HCT116 (cell line): ENCODE measurements around the gene CHP2. TPM values are rescaled to one million over a fixed set of nuclear protein-coding genes. Genes with fewer than 3 reads are reported as not detected.

Experiments used
- ATAC-seq: fragments of 200-7000 bp; cut with Tn5 transposase; 2 replicates; pipeline ENCODE4 v1.9.1; 2020; ENCODE audit warnings: mild to moderate bottlenecking, moderate library complexity
- BruUV-seq: library from RNA; stranded (reverse); fragments of 400-500 nt; replicated peaks from 2 replicates; lab custom pipeline; 2021; lab: Mats Ljungman, UMichigan
- CTCF ChIA-PET: fragments of 300-600 bp; sonication (Branson Sonifier 250); formaldehyde crosslinking; loops from one replicate; lab custom pipeline; 2021; ENCODE audit warnings: antibody characterized with exemption; lab: Charles Lee
- POLR2A ChIA-PET: fragments of 300-600, 350-600 bp; sonication (Branson Sonifier 250); formaldehyde crosslinking; loops from one replicate; lab custom pipeline; 2021; ENCODE audit warnings: antibody characterized with exemption; lab: Charles Lee
- RAD21 ChIA-PET, 2 experiments: fragments of 300-600 bp; sonication (Branson Sonifier 250); formaldehyde crosslinking; loops; one replicate each; lab custom pipeline; 2023; ENCODE audit warnings: low total read pairs in 2 of 2; ENCODE audit not compliant: uncharacterized antibody in 2 of 2, unreplicated experiment in 2 of 2, low non-redundant PET in 1 of 2; lab: Charles Lee
- DNase-seq: peaks from one replicate; pipeline ENCODE4 v3.0.0-alpha.2; 2010; ENCODE audit warnings: low read depth, low spot score
- H2AFZ ChIP-seq: fragments of 200-600 bp; shearing (Covaris generic), sonication (generic); 2 replicates; pipeline ENCODE4 v1.6.1; 2017; ENCODE audit warnings: low read depth, mixed run types, mixed read lengths, antibody characterized with exemption, low read length; ENCODE audit not compliant: poor library complexity, severe bottlenecking
- H3K27ac ChIP-seq: 2 replicates; pipeline ENCODE4 v1.5.1; 2012; ENCODE audit warnings: low read depth, low read length
- H3K27me3 ChIP-seq: fragments of 200-600 bp; sonication (generic); 2 replicates; pipeline ENCODE4 v1.6.1; 2016; ENCODE audit warnings: mixed run types, low read length, mixed read lengths; ENCODE audit not compliant: insufficient read depth
- H3K36me3 ChIP-seq, 2 experiments: fragments of 200-500 bp in 1 of 2; fragments of 200-600 bp in 1 of 2; sonication (Bioruptor generic) in 1 of 2; sonication (generic) in 1 of 2; 2 replicates each; pipeline versions ENCODE4 v1.5.1 to v1.6.1; 2014 to 2016; ENCODE audit warnings: low read length in 2 of 2, inconsistent platforms in 1 of 2, mixed read lengths in 1 of 2, mixed run types in 1 of 2; ENCODE audit not compliant: insufficient read depth in 2 of 2, control insufficient read depth in 1 of 2
- H3K4me1 ChIP-seq, 2 experiments: fragments of 200-600 bp in 1 of 2; sonication (generic) in 1 of 2; 2 replicates each; pipeline versions ENCODE4 v1.5.1 to v1.6.1; 2012 to 2017; ENCODE audit warnings: low read length in 2 of 2, inconsistent platforms in 1 of 2, mild to moderate bottlenecking in 1 of 2, mixed read lengths in 1 of 2, mixed run types in 1 of 2, moderate library complexity in 1 of 2; ENCODE audit not compliant: insufficient read depth in 2 of 2, control insufficient read depth in 1 of 2
- H3K4me2 ChIP-seq: fragments of 200-600 bp; sonication (generic); 2 replicates; pipeline ENCODE4 v1.6.1; 2017; ENCODE audit warnings: mixed run types, low read length, mixed read lengths
- H3K4me3 ChIP-seq, 2 experiments: fragments of 200-600 bp in 1 of 2; sonication (generic) in 1 of 2; replicated peaks in 1 of 2; 2 replicates each; pipeline ENCODE4 v1.5.1; 2011 to 2016; ENCODE audit warnings: low read length in 2 of 2, control low read depth in 1 of 2, low read depth in 1 of 2, mild to moderate bottlenecking in 1 of 2, mixed read lengths in 1 of 2, mixed run types in 1 of 2
- H3K79me2 ChIP-seq: fragments of 200-600 bp; sonication (generic); 2 replicates; pipeline ENCODE4 v1.6.1; 2017; ENCODE audit warnings: mild to moderate bottlenecking, mixed run types, low read length, moderate library complexity, mixed read lengths; ENCODE audit not compliant: insufficient read depth
- H3K9ac ChIP-seq: fragments of 200-600 bp; sonication (generic); 2 replicates; pipeline ENCODE4 v1.6.1; 2016; ENCODE audit warnings: low read length, mixed read lengths
- H3K9me2 ChIP-seq: fragments of 200-600 bp; sonication (generic), shearing (Covaris generic); 2 replicates; pipeline ENCODE4 v1.6.1; 2017; ENCODE audit warnings: mixed run types, mild to moderate bottlenecking, moderate library complexity; ENCODE audit not compliant: insufficient read depth
- H3K9me3 ChIP-seq, 2 experiments: fragments of 200-500 bp in 1 of 2; fragments of 200-600 bp in 1 of 2; sonication (Bioruptor generic) in 1 of 2; sonication (generic) in 1 of 2; 2 replicates each; pipeline ENCODE4 v1.6.1; 2014 to 2017; ENCODE audit warnings: low read length in 2 of 2, mixed read lengths in 2 of 2, inconsistent platforms in 1 of 2, low read depth in 1 of 2, mild to moderate bottlenecking in 1 of 2, mixed run types in 1 of 2, moderate library complexity in 1 of 2; ENCODE audit not compliant: control insufficient read depth in 1 of 2, insufficient read depth in 1 of 2
- H4K20me1 ChIP-seq: fragments of 200-600 bp; sonication (generic), shearing (Covaris generic); 2 replicates; pipeline ENCODE4 v1.6.1; 2017; ENCODE audit warnings: mixed run types, mild to moderate bottlenecking, moderate library complexity; ENCODE audit not compliant: insufficient read depth
- ATF3 ChIP-seq: IDR thresholded peaks from 2 replicates; pipeline ENCODE4 v1.6.1; 2012
- CBX3 ChIP-seq: IDR thresholded peaks from 2 replicates; pipeline ENCODE4 v1.6.1; 2012; ENCODE audit warnings: low read depth
- CEBPB ChIP-seq: IDR thresholded peaks from 2 replicates; pipeline ENCODE4 v1.6.1; 2012; ENCODE audit warnings: low read depth
- CTCF ChIP-seq, 3 experiments: fragments of 200-600 bp in 1 of 3; sonication (generic) in 1 of 3; IDR thresholded peaks in 2 of 3; conservative IDR thresholded peaks in 1 of 3; 2 replicates each; pipeline ENCODE4 v1.5.1; 2012 to 2017; ENCODE audit warnings: low read depth in 2 of 3, low read length in 2 of 3, antibody characterized with exemption in 1 of 3, borderline replicate concordance in 1 of 3, control low read depth in 1 of 3, mild to moderate bottlenecking in 1 of 3, mixed read lengths in 1 of 3, mixed run types in 1 of 3, moderate library complexity in 1 of 3; ENCODE audit not compliant: insufficient read depth in 1 of 3
- EGR1 ChIP-seq: IDR thresholded peaks from 2 replicates; pipeline ENCODE4 v1.6.1; 2012; ENCODE audit warnings: low read depth
- EZH2phosphoT487 ChIP-seq: fragments of 200-600 bp; IDR thresholded peaks from 2 replicates; pipeline ENCODE4 v1.6.1; 2018; ENCODE audit warnings: antibody characterized with exemption, borderline replicate concordance
- FOSL1 ChIP-seq: IDR thresholded peaks from 2 replicates; pipeline ENCODE4 v1.6.1; 2012; ENCODE audit warnings: low read depth
- POLR2A ChIP-seq: IDR thresholded peaks from 2 replicates; pipeline ENCODE4 v1.7.0; 2011; ENCODE audit warnings: borderline replicate concordance; ENCODE audit not compliant: insufficient read depth, insufficient read length; ENCODE audit errors: extremely low read depth
- POLR2AphosphoS5 ChIP-seq: IDR thresholded peaks from 2 replicates; pipeline ENCODE4 v1.6.1; 2011; ENCODE audit warnings: mild to moderate bottlenecking, low read depth, low read length, moderate library complexity
- RAD21 ChIP-seq: IDR thresholded peaks from 2 replicates; pipeline ENCODE4 v1.6.1; 2012; ENCODE audit warnings: low read depth, mild to moderate bottlenecking
- SIN3A ChIP-seq: IDR thresholded peaks from 2 replicates; pipeline ENCODE4 v1.6.1; 2012; ENCODE audit warnings: low read depth
- SP1 ChIP-seq: IDR thresholded peaks from 2 replicates; pipeline ENCODE4 v1.6.1; 2012; ENCODE audit warnings: low read depth
- SRF ChIP-seq: IDR thresholded peaks from 2 replicates; pipeline ENCODE4 v1.6.1; 2012; ENCODE audit warnings: low read depth
- intact Hi-C: fragments of 100-400 bp; cut with micrococcal nuclease; formaldehyde crosslinking; loops from 2 replicates; pipeline ENCODE4 v1.10.0; 2022
- total RNA-seq: library from RNA; stranded (reverse); gene quantifications from one replicate; pipeline ENCODE4 v1.2.1, GENCODE V29; 2021; ENCODE audit not compliant: unreplicated experiment
- TF ChIP-seq, protein P1 (sequence below): IDR thresholded peaks from 2 replicates; pipeline ENCODE4 v1.6.1; 2011; ENCODE audit warnings: mild to moderate bottlenecking, low read length, moderate library complexity; ENCODE audit not compliant: insufficient replicate concordance; ENCODE audit errors: extremely low read depth
- TF ChIP-seq, protein P2 (sequence below): IDR thresholded peaks from 2 replicates; pipeline ENCODE4 v1.6.1; 2012
- TF ChIP-seq, protein P3 (sequence below): IDR thresholded peaks from 2 replicates; pipeline ENCODE4 v1.6.1; 2012; ENCODE audit warnings: low read depth

The CHP2 gene
- total RNA-seq, 1 experiment from 2014 or later = not detected

- TF ChIP-seq SP1 (no peak), EGR1 (no peak), FOSL1 (no peak)
Measured at GRCh38 chr16:23773339-23773738, 18.5 kb downstream of the CHP2 start (continued).

- no peaks in the 10 kb centered on the region for H3K9me2 ChIP-seq
- TF ChIP-seq CEBPB (no peak), RAD21 (no peak), SP1 (no peak), CBX3 (no peak), SIN3A (no peak), CTCF (IDR thresholded peaks at IDR 0.05 in 2 of 3, conservative IDR thresholded peaks at IDR 0.05 in 1 of 3; ENCODE audit: borderline replicate concordance in 1 of 3, insufficient read depth in 1 of 3, low read depth in 2 of 3, low read length in 2 of 3) (no peak), ATF3 (no peak), POLR2A (no peak), SRF (no peak), POLR2AphosphoS5 (no peak), EZH2phosphoT487 (no peak), FOSL1 (no peak)
- TF ChIP-seq, protein P1, sequence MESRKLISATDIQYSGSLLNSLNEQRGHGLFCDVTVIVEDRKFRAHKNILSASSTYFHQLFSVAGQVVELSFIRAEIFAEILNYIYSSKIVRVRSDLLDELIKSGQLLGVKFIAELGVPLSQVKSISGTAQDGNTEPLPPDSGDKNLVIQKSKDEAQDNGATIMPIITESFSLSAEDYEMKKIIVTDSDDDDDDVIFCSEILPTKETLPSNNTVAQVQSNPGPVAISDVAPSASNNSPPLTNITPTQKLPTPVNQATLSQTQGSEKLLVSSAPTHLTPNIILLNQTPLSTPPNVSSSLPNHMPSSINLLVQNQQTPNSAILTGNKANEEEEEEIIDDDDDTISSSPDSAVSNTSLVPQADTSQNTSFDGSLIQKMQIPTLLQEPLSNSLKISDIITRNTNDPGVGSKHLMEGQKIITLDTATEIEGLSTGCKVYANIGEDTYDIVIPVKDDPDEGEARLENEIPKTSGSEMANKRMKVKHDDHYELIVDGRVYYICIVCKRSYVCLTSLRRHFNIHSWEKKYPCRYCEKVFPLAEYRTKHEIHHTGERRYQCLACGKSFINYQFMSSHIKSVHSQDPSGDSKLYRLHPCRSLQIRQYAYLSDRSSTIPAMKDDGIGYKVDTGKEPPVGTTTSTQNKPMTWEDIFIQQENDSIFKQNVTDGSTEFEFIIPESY = no peak
- TF ChIP-seq, protein P2, sequence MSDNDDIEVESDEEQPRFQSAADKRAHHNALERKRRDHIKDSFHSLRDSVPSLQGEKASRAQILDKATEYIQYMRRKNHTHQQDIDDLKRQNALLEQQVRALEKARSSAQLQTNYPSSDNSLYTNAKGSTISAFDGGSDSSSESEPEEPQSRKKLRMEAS = no peak
- TF ChIP-seq, protein P3, sequence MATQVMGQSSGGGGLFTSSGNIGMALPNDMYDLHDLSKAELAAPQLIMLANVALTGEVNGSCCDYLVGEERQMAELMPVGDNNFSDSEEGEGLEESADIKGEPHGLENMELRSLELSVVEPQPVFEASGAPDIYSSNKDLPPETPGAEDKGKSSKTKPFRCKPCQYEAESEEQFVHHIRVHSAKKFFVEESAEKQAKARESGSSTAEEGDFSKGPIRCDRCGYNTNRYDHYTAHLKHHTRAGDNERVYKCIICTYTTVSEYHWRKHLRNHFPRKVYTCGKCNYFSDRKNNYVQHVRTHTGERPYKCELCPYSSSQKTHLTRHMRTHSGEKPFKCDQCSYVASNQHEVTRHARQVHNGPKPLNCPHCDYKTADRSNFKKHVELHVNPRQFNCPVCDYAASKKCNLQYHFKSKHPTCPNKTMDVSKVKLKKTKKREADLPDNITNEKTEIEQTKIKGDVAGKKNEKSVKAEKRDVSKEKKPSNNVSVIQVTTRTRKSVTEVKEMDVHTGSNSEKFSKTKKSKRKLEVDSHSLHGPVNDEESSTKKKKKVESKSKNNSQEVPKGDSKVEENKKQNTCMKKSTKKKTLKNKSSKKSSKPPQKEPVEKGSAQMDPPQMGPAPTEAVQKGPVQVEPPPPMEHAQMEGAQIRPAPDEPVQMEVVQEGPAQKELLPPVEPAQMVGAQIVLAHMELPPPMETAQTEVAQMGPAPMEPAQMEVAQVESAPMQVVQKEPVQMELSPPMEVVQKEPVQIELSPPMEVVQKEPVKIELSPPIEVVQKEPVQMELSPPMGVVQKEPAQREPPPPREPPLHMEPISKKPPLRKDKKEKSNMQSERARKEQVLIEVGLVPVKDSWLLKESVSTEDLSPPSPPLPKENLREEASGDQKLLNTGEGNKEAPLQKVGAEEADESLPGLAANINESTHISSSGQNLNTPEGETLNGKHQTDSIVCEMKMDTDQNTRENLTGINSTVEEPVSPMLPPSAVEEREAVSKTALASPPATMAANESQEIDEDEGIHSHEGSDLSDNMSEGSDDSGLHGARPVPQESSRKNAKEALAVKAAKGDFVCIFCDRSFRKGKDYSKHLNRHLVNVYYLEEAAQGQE = no peak
- TF ChIP-seq, all 23 proteins: peak for 0
- no peaks in the 10 kb centered on the region for H4K20me1 ChIP-seq
- H3K79me2 ChIP-seq = no peaks in the 10 kb centered on the region
- BruUV-seq = no TSS peak
- ChIA-PET CTCF (no interaction called here), RAD21 (no interaction called here), POLR2A (no interaction called here)
- no peak overlapping the region for H2AFZ ChIP-seq
- H3K4me3 ChIP-seq = no peak overlapping the region
- H3K36me3 ChIP-seq = no peaks in the 10 kb centered on the region
- H3K9me3 ChIP-seq = no peaks in the 10 kb centered on the region
- peaks cover 20% of the 10 kb centered on the region; the same call in 1 of the 2 replicates for H3K27me3 ChIP-seq
- intact Hi-C loops = no loop called here
- H3K4me1 ChIP-seq = no peaks in the 10 kb centered on the region
- no peak overlapping the region for H3K27ac ChIP-seq
- no peak for ATAC-seq
- no peak overlapping the region for H3K9ac ChIP-seq
- H3K4me2 ChIP-seq = no peak overlapping the region
- DNase-seq = no peak
Measured at GRCh38 chr16:23781176-23781575, 26.4 kb downstream of the CHP2 start.
